HFFc6 (cell line): ENCODE results near the gene BRIP1. TPM values are rescaled to one million over a fixed set of nuclear protein-coding genes. Genes with fewer than 3 reads are reported as not detected.

Experiments used
- DNase-seq: peaks from one replicate; pipeline ENCODE4 v3.0.0-alpha.2; 2018
- H3K27ac Mint-ChIP-seq: 2 replicates; pipeline ENCODE4 v1.8.0; 2020; ENCODE audit warnings: mild to moderate bottlenecking, mixed read lengths
- H3K27me3 Mint-ChIP-seq: 2 replicates; pipeline ENCODE4 v1.8.0; 2021; ENCODE audit warnings: mild to moderate bottlenecking, moderate library complexity, mixed read lengths; ENCODE audit not compliant: insufficient read depth
- H3K36me3 Mint-ChIP-seq: 2 replicates; pipeline ENCODE4 v1.8.0; 2021; ENCODE audit warnings: low read depth, mixed read lengths
- H3K4me1 Mint-ChIP-seq: 2 replicates; pipeline ENCODE4 v1.8.0; 2020; ENCODE audit warnings: low read depth, mixed read lengths
- H3K4me3 Mint-ChIP-seq: 2 replicates; pipeline ENCODE4 v1.8.0; 2020; ENCODE audit warnings: mild to moderate bottlenecking, moderate library complexity, mixed read lengths
- H3K9me3 Mint-ChIP-seq: 2 replicates; pipeline ENCODE4 v1.8.0; 2020; ENCODE audit warnings: mild to moderate bottlenecking, mixed read lengths
- CTCF ChIP-seq: fragments of 200-600 bp; sonication (generic); IDR thresholded peaks from 2 replicates; pipeline ENCODE4 v1.5.0; 2021; ENCODE audit warnings: antibody characterized with exemption, mild to moderate bottlenecking
- total RNA-seq, 6 experiments: library from RNA; stranded (reverse); fragmentation: NEBNext Ultra II Directional; extraction: Animal tissue kit (Norgen Biotek cat#: 25700); gene quantifications; 2 replicates in 1 of 6; 3 replicates in 5 of 6; pipeline ENCODE4 v1.2.3, GENCODE V29; 2021

BRIP1 gene
- total RNA-seq, 6 experiments from 2014 or later = 4.6 to 9.7 (median 8.5) TPM

- TF ChIP-seq CTCF = no peak
- H3K4me1 Mint-ChIP-seq = peaks cover 5% of the 10 kb centered on the region; the same call in 1 of the 2 replicates
- peaks cover 12% of the 10 kb centered on the region for H3K9me3 Mint-ChIP-seq
- DNase-seq = no peak
- peaks cover 63% of the 10 kb centered on the region for H3K36me3 Mint-ChIP-seq
- no peak overlapping the region for H3K27ac Mint-ChIP-seq
- no peak overlapping the region for H3K4me3 Mint-ChIP-seq
- H3K27me3 Mint-ChIP-seq = no peaks in the 10 kb centered on the region; the same call in 1 of the 2 replicates
These were observed 119.1 kb downstream of the BRIP1 start for GRCh38 chr17:61744252-61744651.

- no peak overlapping the region for H3K27ac Mint-ChIP-seq
- H3K4me1 Mint-ChIP-seq = peaks cover 5% of the 10 kb centered on the region; the same call in 1 of the 2 replicates
- peaks cover 12% of the 10 kb centered on the region for H3K9me3 Mint-ChIP-seq
- DNase-seq = no peak
- no peaks in the 10 kb centered on the region; the same call in 1 of the 2 replicates for H3K27me3 Mint-ChIP-seq
- no peak overlapping the region for H3K4me3 Mint-ChIP-seq
- peaks cover 68% of the 10 kb centered on the region for H3K36me3 Mint-ChIP-seq
- no peak for TF ChIP-seq CTCF
These were observed 119.6 kb downstream of the BRIP1 start for GRCh38 chr17:61743766-61744165.

- Mint-ChIP-seq H3K4me1 (peaks cover 5% of the 10 kb centered on the region; the same call in 1 of the 2 replicates), H3K9me3 (0 out of 2 replicates have a peak, but pooled peaks cover 4% of the 10 kb centered on the region), H3K36me3 (peaks cover 57% of the 10 kb centered on the region), H3K27ac (no peak overlapping the region), H3K4me3 (no peak overlapping the region), H3K27me3 (no peaks in the 10 kb centered on the region; the same call in 1 of the 2 replicates)
- no peak for TF ChIP-seq CTCF
- no peak for DNase-seq
These were observed 124.3 kb downstream of the BRIP1 start for GRCh38 chr17:61739002-61739401.

- no peak for TF ChIP-seq CTCF
- Mint-ChIP-seq H3K27ac (no peak overlapping the region), H3K4me3 (no peak overlapping the region), H3K9me3 (0 out of 2 replicates have a peak, but pooled peaks cover 4% of the 10 kb centered on the region), H3K27me3 (no peaks in the 10 kb centered on the region; the same call in 1 of the 2 replicates), H3K4me1 (peaks cover 5% of the 10 kb centered on the region; the same call in 1 of the 2 replicates), H3K36me3 (peaks cover 57% of the 10 kb centered on the region)
- no peak for DNase-seq
These were observed 125.1 kb downstream of the BRIP1 start for GRCh38 chr17:61738249-61738648.

GRCh38 chr17:61737820-61738219, 125.5 kb downstream of the BRIP1 start:
- peaks cover 5% of the 10 kb centered on the region; the same call in 1 of the 2 replicates for H3K4me1 Mint-ChIP-seq
- no peak overlapping the region for H3K27ac Mint-ChIP-seq
- H3K36me3 Mint-ChIP-seq = peaks cover 56% of the 10 kb centered on the region
- no peak overlapping the region for H3K4me3 Mint-ChIP-seq
- no peak for DNase-seq
- TF ChIP-seq CTCF = no peak
- no peaks in the 10 kb centered on the region; the same call in 1 of the 2 replicates for H3K27me3 Mint-ChIP-seq
- H3K9me3 Mint-ChIP-seq = 0 out of 2 replicates have a peak, but pooled peaks cover 4% of the 10 kb centered on the region
